K562 (cell line): ENCODE data around the gene CYB5R3. TPM values are rescaled to one million over a fixed set of nuclear protein-coding genes. Genes with fewer than 3 reads are reported as not detected.

ENCODE experiments used
- ARHGAP35 ChIP-seq: fragments of 450-650 bp; IDR thresholded peaks from 2 replicates; pipeline ENCODE4 v1.6.1; 2018; ENCODE audit not compliant: partially characterized antibody
- BMI1 ChIP-seq: fragments of 150-350 bp; IDR thresholded peaks from 2 replicates; pipeline ENCODE4 v1.6.1; 2014; ENCODE audit warnings: low read length
- CAMTA2 ChIP-seq: fragments of 250-450 bp; sonication (Bioruptor Pico); conservative IDR thresholded peaks from 2 replicates; pipeline ENCODE4 v1.5.1; 2022
- CCAR2 ChIP-seq: fragments of 200-400 bp; formaldehyde crosslinking; IDR thresholded peaks from 2 replicates; pipeline ENCODE4 v1.6.1; 2017; ENCODE audit warnings: mild to moderate bottlenecking, low read depth, low read length
- EP400 ChIP-seq: fragments of 450-650 bp; IDR thresholded peaks from 2 replicates; pipeline ENCODE4 v1.6.1; 2017; ENCODE audit warnings: antibody characterized with exemption, mild to moderate bottlenecking, moderate library complexity
- ETV6 ChIP-seq, 3 experiments: fragments of 150-350 bp in 1 of 3; sonication (generic) in 1 of 3; formaldehyde crosslinking in 1 of 3; IDR thresholded peaks; 2 replicates each; pipeline versions ENCODE4 v1.6.1 to v1.8.0; 2014 to 2022; ENCODE audit warnings: borderline replicate concordance in 2 of 3, low read depth in 2 of 3, antibody characterized with exemption in 1 of 3, low read length in 1 of 3, mild to moderate bottlenecking in 1 of 3, missing genetic modification reagents in 1 of 3
- MED1 ChIP-seq: sonication (generic); formaldehyde crosslinking; IDR thresholded peaks from 2 replicates; pipeline ENCODE4 v1.8.1; 2023; ENCODE audit warnings: missing genetic modification reagents, borderline replicate concordance
- MYNN ChIP-seq, 2 experiments: sonication (generic); formaldehyde crosslinking in 1 of 2; IDR thresholded peaks; 2 replicates each; pipeline versions ENCODE4 v1.5.0 to v1.6.1; 2016 to 2020; ENCODE audit warnings: antibody characterized with exemption in 1 of 2, missing genetic modification reagents in 1 of 2
- NCOA2 ChIP-seq, 2 experiments: fragments of 450-650 bp; IDR thresholded peaks; 2 replicates each; pipeline ENCODE4 v1.6.1; 2018; ENCODE audit warnings: mild to moderate bottlenecking in 2 of 2, moderate library complexity in 1 of 2; ENCODE audit not compliant: partially characterized antibody in 2 of 2
- RAD51 ChIP-seq: fragments of 450-650 bp; IDR thresholded peaks from 2 replicates; pipeline ENCODE4 v1.7.1; 2016; ENCODE audit warnings: low read depth, mild to moderate bottlenecking, borderline replicate concordance
- SAFB ChIP-seq: fragments of 200-400 bp; formaldehyde crosslinking; IDR thresholded peaks from 2 replicates; pipeline ENCODE4 v1.6.1; 2017; ENCODE audit warnings: low read depth, low read length, borderline replicate concordance
- SMAD2 ChIP-seq: fragments of 150-350 bp; IDR thresholded peaks from 2 replicates; pipeline ENCODE4 v1.6.1; 2014; ENCODE audit warnings: low read depth, mild to moderate bottlenecking, low read length
- STAT5B ChIP-seq: fragments of 250-450 bp; sonication (Bioruptor Pico); IDR thresholded peaks from 2 replicates; pipeline ENCODE4 v1.8.0; 2021; ENCODE audit warnings: mild to moderate bottlenecking, inconsistent platforms
- ZNF589 ChIP-seq: fragments of 200-800 bp; sonication (Bioruptor generic); IDR thresholded peaks from 2 replicates; pipeline ENCODE4 v1.6.1; 2016; ENCODE audit warnings: low read depth, missing genetic modification characterization, missing compliant biosample characterization
- ZSCAN32 ChIP-seq: fragments of 450-650 bp; formaldehyde crosslinking; IDR thresholded peaks from 2 replicates; pipeline ENCODE4 v1.4.0; 2020; ENCODE audit warnings: mild to moderate bottlenecking, moderate library complexity
- polyA plus RNA-seq, 8 experiments: library from polyadenylated mRNA; depleted of rRNA in 4 of 8; stranded (reverse) in 5 of 8; unstranded in 3 of 8; fragments of >200 nt; fragmentation: Nextera tagmentation in 2 of 8; fragmentation: Illumina TruSeq in 1 of 8; extraction: Ambion mirVana in 2 of 8; extraction: Trizol in 1 of 8; gene quantifications; 2 replicates each; pipeline versions ENCODE4 v1.2.1 to v1.2.3, GENCODE V29; 2011 to 2014; ENCODE audit warnings: inconsistent platforms in 1 of 8, missing spikeins in 1 of 8
- total RNA-seq, 7 experiments: library from RNA; depleted of rRNA in 6 of 7; stranded (reverse); fragments of >200 nt in 6 of 7; fragmentation: Illumina TruSeq in 2 of 7; extraction: Trizol in 2 of 7; gene quantifications; 2 replicates each; pipeline versions ENCODE4 v1.2.1 to v1.2.3, GENCODE V29; 2011 to 2021; ENCODE audit warnings: low replicate concordance in 1 of 7
- TF ChIP-seq, protein P1 (sequence below), 2 experiments: IDR thresholded peaks; 2 replicates each; pipeline ENCODE4 v1.6.1; 2012; ENCODE audit warnings: improper control_type of control experiment in 2 of 2, low read depth in 2 of 2, low read length in 2 of 2, borderline replicate concordance in 1 of 2

Gene CYB5R3
- total and polyA plus RNA-seq, 9 of the 15 experiments (the other 6 are each of a cell fraction or from before 2014, with no cell fraction given), result 1.4 to 66.8 (median 23.4) TPM

DNA sequence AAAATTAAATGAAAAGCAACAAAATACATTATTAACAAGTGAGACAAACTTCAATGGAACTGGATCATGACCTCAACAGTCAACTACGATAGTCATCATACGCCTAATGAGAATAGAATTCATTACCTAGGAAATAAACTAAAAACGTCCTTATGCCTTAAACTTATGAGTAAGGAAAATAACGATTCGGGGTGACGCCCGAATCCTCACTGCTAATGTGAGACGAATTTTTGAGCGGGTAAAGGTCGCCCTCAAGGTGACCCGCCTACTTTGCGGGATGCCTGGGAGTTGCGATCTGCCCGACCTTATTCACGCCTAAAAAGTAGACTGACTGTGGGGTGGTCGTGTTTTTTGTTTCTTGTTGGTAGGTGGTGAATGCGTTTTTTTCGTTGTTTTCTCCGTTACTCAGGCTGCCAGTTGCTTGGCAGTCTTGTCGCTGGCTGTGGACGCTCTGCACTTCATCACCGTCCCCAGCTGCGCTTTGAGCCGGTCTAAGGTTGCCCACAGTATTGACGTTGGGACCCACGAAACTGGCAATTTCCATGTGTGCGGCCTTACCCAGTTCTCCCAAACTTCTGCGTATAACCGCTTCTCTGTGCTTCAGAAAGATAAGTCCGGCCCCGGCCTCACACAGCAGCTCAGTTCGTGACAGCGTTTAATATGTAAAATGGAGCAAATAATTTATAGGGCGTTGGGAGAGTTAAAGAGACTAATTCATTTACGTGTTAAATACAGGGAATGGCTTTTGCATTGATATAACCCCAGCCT lies 33.9 kb downstream of the CYB5R3 start (continued):
- TF ChIP-seq MYNN (IDR thresholded peaks at IDR 0.05) (peak; percentile 89; the same call in 1 of the 2 replicates), MYNN (CRISPR knock-in tag; IDR thresholded peaks at IDR 0.05) (no peak), CAMTA2 (CRISPR knock-in tag) (peak; percentile 97), SAFB (no peak; the same call in 1 of the 2 replicates), RAD51 (no peak), BMI1 (peak; percentile 41; the same call in 1 of the 2 replicates), ZNF589 (peak; percentile 24; the same call in 1 of the 2 replicates), ZSCAN32 (CRISPR knock-in tag) (peak; percentile 89), ETV6 (IDR thresholded peaks at IDR 0.05; ENCODE audit: borderline replicate concordance in 1 of 2, low read depth in 2 of 2, low read length in 1 of 2) (peak in 1 of 2 experiments; percentile 66; a peak in 2 of 4 replicates), ETV6 (CRISPR knock-in tag; IDR thresholded peaks at IDR 0.05; ENCODE audit: borderline replicate concordance) (peak; percentile 18; the same call in 1 of the 2 replicates), ARHGAP35 (peak; percentile 99), NCOA2 (IDR thresholded peaks at IDR 0.05; ENCODE audit: partially characterized antibody in 2 of 2) (no peak), MED1 (CRISPR knock-in tag) (peak; percentile 94), CCAR2 (0 out of 2 replicates have a peak, but pooled peaks have one; percentile 71), SMAD2 (no peak), EP400 (peak; percentile 76), STAT5B (CRISPR knock-in tag) (no peak)
- TF ChIP-seq, protein P1, sequence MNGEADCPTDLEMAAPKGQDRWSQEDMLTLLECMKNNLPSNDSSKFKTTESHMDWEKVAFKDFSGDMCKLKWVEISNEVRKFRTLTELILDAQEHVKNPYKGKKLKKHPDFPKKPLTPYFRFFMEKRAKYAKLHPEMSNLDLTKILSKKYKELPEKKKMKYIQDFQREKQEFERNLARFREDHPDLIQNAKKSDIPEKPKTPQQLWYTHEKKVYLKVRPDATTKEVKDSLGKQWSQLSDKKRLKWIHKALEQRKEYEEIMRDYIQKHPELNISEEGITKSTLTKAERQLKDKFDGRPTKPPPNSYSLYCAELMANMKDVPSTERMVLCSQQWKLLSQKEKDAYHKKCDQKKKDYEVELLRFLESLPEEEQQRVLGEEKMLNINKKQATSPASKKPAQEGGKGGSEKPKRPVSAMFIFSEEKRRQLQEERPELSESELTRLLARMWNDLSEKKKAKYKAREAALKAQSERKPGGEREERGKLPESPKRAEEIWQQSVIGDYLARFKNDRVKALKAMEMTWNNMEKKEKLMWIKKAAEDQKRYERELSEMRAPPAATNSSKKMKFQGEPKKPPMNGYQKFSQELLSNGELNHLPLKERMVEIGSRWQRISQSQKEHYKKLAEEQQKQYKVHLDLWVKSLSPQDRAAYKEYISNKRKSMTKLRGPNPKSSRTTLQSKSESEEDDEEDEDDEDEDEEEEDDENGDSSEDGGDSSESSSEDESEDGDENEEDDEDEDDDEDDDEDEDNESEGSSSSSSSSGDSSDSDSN (IDR thresholded peaks at IDR 0.05; ENCODE audit: borderline replicate concordance in 1 of 2, low read depth in 2 of 2, low read length in 2 of 2), result no peak
